ENCODE data around the gene ZNF789.

Gene ZNF789

DNA sequence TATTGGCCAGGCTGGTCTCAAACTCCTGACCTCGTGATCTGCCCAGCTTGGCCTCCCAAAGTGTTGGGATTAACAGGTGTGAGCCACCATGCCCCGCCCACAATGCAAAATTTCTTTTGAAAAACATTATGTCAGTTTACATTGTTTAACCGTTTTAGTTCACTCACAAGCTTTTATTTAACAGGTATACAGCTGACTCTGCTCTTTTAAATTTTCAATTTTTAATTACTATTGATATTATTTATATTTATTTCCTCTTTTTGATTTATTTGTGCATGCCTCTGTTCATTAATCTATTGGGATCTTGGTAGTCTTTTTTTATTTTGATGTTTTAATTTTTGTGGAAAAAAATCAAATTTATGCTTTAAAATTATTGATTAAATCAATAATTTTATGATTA lies 48.7 kb downstream of the ZNF789 start:
- Histone ChIP-seq H3K79me1 (replicated peaks; ENCODE audit: low read length, poor library complexity, severe bottlenecking) (peaks cover 33% of the 10 kb centered on the region), H3K4me1 (ENCODE audit: control insufficient read depth, insufficient read depth, low read depth, low read length) (no peaks in the 10 kb centered on the region), H2BK15ac (ENCODE audit: low read depth, poor library complexity, severe bottlenecking) (no peak overlapping the region), H2AK5ac (ENCODE audit: low read length, severe bottlenecking) (no peak overlapping the region), H2BK5ac (ENCODE audit: low read depth, low read length, poor library complexity, severe bottlenecking) (no peak overlapping the region), H3K36me3 (ENCODE audit: control insufficient read depth in 1 of 2, insufficient read depth in 2 of 2, low read depth in 1 of 2, low read length in 2 of 2) (peaks cover 47 to 77% of the 10 kb centered on the region in 2 experiments), H3K4me3 (ENCODE audit: insufficient read depth in 1 of 2, low read depth in 1 of 2, low read length in 2 of 2) (no peak overlapping the region), H4K8ac (ENCODE audit: low read length) (no peak overlapping the region), H3K4ac (ENCODE audit: low read depth in 1 of 2, low read length in 2 of 2) (no peak overlapping the region), H2BK12ac (ENCODE audit: low read length in 2 of 2) (no peak overlapping the region), H2BK120ac (ENCODE audit: low read depth, low read length) (no peak overlapping the region), H3K27ac (ENCODE audit: low read length, poor library complexity, severe bottlenecking) (no peak overlapping the region), H4K91ac (ENCODE audit: low read length) (no peak overlapping the region), H3K4me2 (ENCODE audit: low read length, poor library complexity, severe bottlenecking) (no peak overlapping the region), H3K27me3 (ENCODE audit: control insufficient read depth in 1 of 2, insufficient read depth in 1 of 2, low read length in 2 of 2) (no peaks in the 10 kb centered on the region), H3K18ac (ENCODE audit: low read depth in 1 of 2, low read length in 2 of 2) (no peak overlapping the region), H3K14ac (ENCODE audit: low read length in 2 of 2) (no peak overlapping the region), H3K9me3 (ENCODE audit: control insufficient read depth, low read length) (peaks cover 5% of the 10 kb centered on the region), H3K23ac (ENCODE audit: low read length in 2 of 2) (no peak overlapping the region), H3K9ac (ENCODE audit: low read length) (no peak overlapping the region), H2AFZ (ENCODE audit: low read depth, low read length) (no peak overlapping the region)
- WGBS, result 94% methylated on average over 3 of the region's 3 CpGs
- no peak for DNase-seq

- no peak overlapping the region for H2BK12ac ChIP-seq (ENCODE audit: low read length in 2 of 2)
- no peak overlapping the region for H3K4me2 ChIP-seq (ENCODE audit: low read length, poor library complexity, severe bottlenecking)
- no peak overlapping the region for H3K27ac ChIP-seq (ENCODE audit: low read length, poor library complexity, severe bottlenecking)
- H3K4me1 ChIP-seq (ENCODE audit: control insufficient read depth, insufficient read depth, low read depth, low read length), result no peaks in the 10 kb centered on the region
- H2AK5ac ChIP-seq (ENCODE audit: low read length, severe bottlenecking), result no peak overlapping the region
- peaks cover 34% of the 10 kb centered on the region for H3K79me1 ChIP-seq (replicated peaks; ENCODE audit: low read length, poor library complexity, severe bottlenecking)
- no peak overlapping the region for H2BK120ac ChIP-seq (ENCODE audit: low read depth, low read length)
- no peak overlapping the region for H2AFZ ChIP-seq (ENCODE audit: low read depth, low read length)
- H3K23ac ChIP-seq (ENCODE audit: low read length in 2 of 2), result no peak overlapping the region
- 97% methylated on average over 21 of the region's 21 CpGs for WGBS
- H4K8ac ChIP-seq (ENCODE audit: low read length), result no peak overlapping the region
- no peak overlapping the region for H3K4me3 ChIP-seq (ENCODE audit: insufficient read depth in 1 of 2, low read depth in 1 of 2, low read length in 2 of 2)
- no peak overlapping the region for H3K4ac ChIP-seq (ENCODE audit: low read depth in 1 of 2, low read length in 2 of 2)
- H3K18ac ChIP-seq (ENCODE audit: low read depth in 1 of 2, low read length in 2 of 2), result no peak overlapping the region
- H3K27me3 ChIP-seq (ENCODE audit: control insufficient read depth in 1 of 2, insufficient read depth in 1 of 2, low read length in 2 of 2), result no peaks in the 10 kb centered on the region
- peaks cover 42% of the 10 kb centered on the region for H3K9me3 ChIP-seq (ENCODE audit: control insufficient read depth, low read length)
- peaks cover 46 to 87% of the 10 kb centered on the region in 2 experiments for H3K36me3 ChIP-seq (ENCODE audit: control insufficient read depth in 1 of 2, insufficient read depth in 2 of 2, low read depth in 1 of 2, low read length in 2 of 2)
- H4K91ac ChIP-seq (ENCODE audit: low read length), result no peak overlapping the region
- no peak overlapping the region for H3K14ac ChIP-seq (ENCODE audit: low read length in 2 of 2)
- H2BK15ac ChIP-seq (ENCODE audit: low read depth, poor library complexity, severe bottlenecking), result no peak overlapping the region
- no peak for DNase-seq
- H3K9ac ChIP-seq (ENCODE audit: low read length), result no peak overlapping the region
- H2BK5ac ChIP-seq (ENCODE audit: low read depth, low read length, poor library complexity, severe bottlenecking), result no peak overlapping the region
Observed at GRCh38 chr7:99525713-99526440, 53.2 kb downstream of the ZNF789 start.

DNA sequence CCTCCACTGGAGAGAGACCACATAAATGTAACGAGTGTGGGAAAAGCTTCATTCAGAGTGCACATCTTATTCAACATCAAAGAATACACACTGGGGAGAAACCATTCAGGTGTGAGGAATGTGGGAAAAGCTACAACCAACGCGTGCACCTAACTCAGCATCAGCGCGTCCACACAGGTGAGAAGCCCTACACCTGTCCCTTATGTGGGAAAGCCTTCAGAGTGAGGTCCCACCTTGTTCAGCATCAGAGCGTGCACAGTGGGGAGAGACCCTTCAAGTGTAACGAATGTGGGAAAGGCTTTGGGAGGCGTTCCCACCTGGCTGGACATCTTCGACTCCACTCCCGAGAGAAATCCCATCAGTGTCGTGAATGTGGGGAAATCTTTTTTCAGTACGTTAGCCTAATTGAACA lies 58.7 kb downstream of the ZNF789 start:
- H3K27ac ChIP-seq (ENCODE audit: low read length, poor library complexity, severe bottlenecking), result no peak overlapping the region
- no peak overlapping the region for H3K18ac ChIP-seq (ENCODE audit: low read depth in 1 of 2, low read length in 2 of 2)
- no peak overlapping the region for H3K23ac ChIP-seq (ENCODE audit: low read length in 2 of 2)
- H3K4me1 ChIP-seq (ENCODE audit: control insufficient read depth, insufficient read depth, low read depth, low read length), result no peaks in the 10 kb centered on the region
- H3K36me3 ChIP-seq (ENCODE audit: control insufficient read depth in 1 of 2, insufficient read depth in 2 of 2, low read depth in 1 of 2, low read length in 2 of 2), result peaks cover 58 to 74% of the 10 kb centered on the region in 2 experiments
- H2AFZ ChIP-seq (ENCODE audit: low read depth, low read length), result no peak overlapping the region
- no peak overlapping the region for H2BK12ac ChIP-seq (ENCODE audit: low read length in 2 of 2)
- no peaks in the 10 kb centered on the region for H3K27me3 ChIP-seq (ENCODE audit: control insufficient read depth in 1 of 2, insufficient read depth in 1 of 2, low read length in 2 of 2)
- no peak for DNase-seq
- H2BK120ac ChIP-seq (ENCODE audit: low read depth, low read length), result no peak overlapping the region
- H4K8ac ChIP-seq (ENCODE audit: low read length), result no peak overlapping the region
- H2BK15ac ChIP-seq (ENCODE audit: low read depth, poor library complexity, severe bottlenecking), result no peak overlapping the region
- H4K91ac ChIP-seq (ENCODE audit: low read length), result no peak overlapping the region
- H3K9me3 ChIP-seq (ENCODE audit: control insufficient read depth, low read length), result peaks cover 87% of the 10 kb centered on the region
- no peak overlapping the region for H3K4ac ChIP-seq (ENCODE audit: low read depth in 1 of 2, low read length in 2 of 2)
- no peak overlapping the region for H3K9ac ChIP-seq (ENCODE audit: low read length)
- no peak overlapping the region for H3K4me2 ChIP-seq (ENCODE audit: low read length, poor library complexity, severe bottlenecking)
- no peak overlapping the region for H2AK5ac ChIP-seq (ENCODE audit: low read length, severe bottlenecking)
- WGBS, result 98% methylated on average over 12 of the region's 12 CpGs
- peak overlapping the region in 1 of 2 experiments; percentile 61 for H3K4me3 ChIP-seq (ENCODE audit: insufficient read depth in 1 of 2, low read depth in 1 of 2, low read length in 2 of 2)
- H2BK5ac ChIP-seq (ENCODE audit: low read depth, low read length, poor library complexity, severe bottlenecking), result no peak overlapping the region
- peaks cover 40% of the 10 kb centered on the region for H3K79me1 ChIP-seq (replicated peaks; ENCODE audit: low read length, poor library complexity, severe bottlenecking)
- no peak overlapping the region for H3K14ac ChIP-seq (ENCODE audit: low read length in 2 of 2)

DNA sequence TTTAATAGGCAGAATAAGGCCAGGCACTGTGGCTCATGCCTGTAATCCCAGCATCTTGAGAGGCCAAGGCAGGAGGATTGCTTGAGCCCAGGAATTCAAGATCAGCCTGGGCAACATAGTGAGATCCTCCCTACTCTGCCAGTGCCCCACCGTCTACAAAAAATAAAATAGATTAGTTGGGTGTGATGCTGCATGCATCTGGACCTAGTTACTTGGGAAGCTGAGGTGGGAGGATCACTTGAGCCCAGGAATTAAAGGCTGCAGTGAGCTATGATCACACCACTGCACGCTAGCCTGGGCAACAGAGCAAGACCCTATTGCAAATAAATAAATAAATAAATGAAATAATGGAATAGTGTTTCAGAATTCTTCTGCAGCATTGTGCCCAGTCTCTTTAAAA lies 63.0 kb downstream of the ZNF789 start:
- WGBS, result no CpG with 5 or more reads among the region's 2 CpGs
- peaks cover 25% of the 10 kb centered on the region for H3K79me1 ChIP-seq (replicated peaks; ENCODE audit: low read length, poor library complexity, severe bottlenecking)
- H3K9ac ChIP-seq (ENCODE audit: low read length), result no peak overlapping the region
- H3K27me3 ChIP-seq (ENCODE audit: control insufficient read depth in 1 of 2, insufficient read depth in 1 of 2, low read length in 2 of 2), result no peaks in the 10 kb centered on the region
- no peak overlapping the region for H2AK5ac ChIP-seq (ENCODE audit: low read length, severe bottlenecking)
- no peak overlapping the region for H3K4me3 ChIP-seq (ENCODE audit: insufficient read depth in 1 of 2, low read depth in 1 of 2, low read length in 2 of 2)
- no peak overlapping the region for H3K23ac ChIP-seq (ENCODE audit: low read length in 2 of 2)
- no peak overlapping the region for H3K4ac ChIP-seq (ENCODE audit: low read depth in 1 of 2, low read length in 2 of 2)
- H3K4me1 ChIP-seq (ENCODE audit: control insufficient read depth, insufficient read depth, low read depth, low read length), result no peaks in the 10 kb centered on the region
- H3K9me3 ChIP-seq (ENCODE audit: control insufficient read depth, low read length), result peaks cover 82% of the 10 kb centered on the region
- H2BK120ac ChIP-seq (ENCODE audit: low read depth, low read length), result no peak overlapping the region
- H2BK15ac ChIP-seq (ENCODE audit: low read depth, poor library complexity, severe bottlenecking), result no peak overlapping the region
- H4K8ac ChIP-seq (ENCODE audit: low read length), result no peak overlapping the region
- no peak overlapping the region for H3K4me2 ChIP-seq (ENCODE audit: low read length, poor library complexity, severe bottlenecking)
- H2BK5ac ChIP-seq (ENCODE audit: low read depth, low read length, poor library complexity, severe bottlenecking), result no peak overlapping the region
- H2AFZ ChIP-seq (ENCODE audit: low read depth, low read length), result no peak overlapping the region
- no peak overlapping the region for H3K27ac ChIP-seq (ENCODE audit: low read length, poor library complexity, severe bottlenecking)
- no peak for DNase-seq
- H3K18ac ChIP-seq (ENCODE audit: low read depth in 1 of 2, low read length in 2 of 2), result no peak overlapping the region
- H3K14ac ChIP-seq (ENCODE audit: low read length in 2 of 2), result no peak overlapping the region
- no peak overlapping the region for H4K91ac ChIP-seq (ENCODE audit: low read length)
- H3K36me3 ChIP-seq (ENCODE audit: control insufficient read depth in 1 of 2, insufficient read depth in 2 of 2, low read depth in 1 of 2, low read length in 2 of 2), result peaks cover 35% of the 10 kb centered on the region in 2 experiments
- no peak overlapping the region for H2BK12ac ChIP-seq (ENCODE audit: low read length in 2 of 2)
